Measurements from ENCODE around the gene CNN1. TPM values are rescaled to one million over a fixed set of nuclear protein-coding genes. Genes with fewer than 3 reads are reported as not detected.
A peak's percentile ranks its signal among the peaks of the same experiment; 100 is the strongest.

The CNN1 gene
- total RNA-seq, 1 donor from 2014 or later: 276 TPM

DNA sequence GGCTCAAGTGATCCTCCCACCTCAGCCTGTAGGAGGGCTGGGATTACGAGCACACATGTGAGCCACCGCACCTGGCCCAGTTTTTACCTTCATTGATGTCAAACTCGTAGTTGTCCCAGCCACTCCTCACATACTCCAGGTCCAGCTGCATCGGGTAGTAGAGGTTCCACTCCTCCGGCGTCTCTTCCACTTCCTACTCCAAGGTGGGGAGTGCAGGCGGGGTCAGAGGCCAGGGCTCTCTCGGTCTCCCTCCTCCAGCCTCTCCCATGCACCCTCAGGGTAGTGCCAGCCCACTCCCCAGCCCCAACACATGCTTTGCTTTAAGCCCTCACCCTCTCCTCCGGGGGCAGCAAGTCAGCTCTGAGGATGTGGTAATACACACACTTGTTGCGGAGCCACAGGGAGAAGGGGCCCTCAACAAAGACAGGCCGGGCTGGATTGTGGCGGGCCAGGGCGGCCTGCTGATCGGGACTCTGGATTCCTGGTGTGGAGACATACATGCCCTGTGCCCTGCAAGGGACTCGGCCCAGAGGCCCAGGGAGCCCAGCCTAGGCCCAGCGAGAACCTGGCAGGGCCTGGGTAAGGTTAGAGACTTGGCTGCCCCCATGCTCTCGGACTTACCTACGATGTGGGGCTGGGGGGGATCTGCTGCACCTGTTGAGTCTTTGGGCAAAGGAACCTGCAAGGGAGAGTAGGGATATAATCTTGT is 31.1 kb upstream of the CNN1 start:
- Histone ChIP-seq H3K9me3 (no peaks in the 10 kb centered on the region), H3K27ac (no peak overlapping the region), H3K4me1 (peaks cover 16% of the 10 kb centered on the region), H3K36me3 (peaks cover 0 to 15% of the 10 kb centered on the region in 2 donors), H3K4me3 (no peak overlapping the region), H3K27me3 (no peaks in the 10 kb centered on the region)
- no peak for TF ChIP-seq POLR2AphosphoS5 (IDR thresholded peaks at IDR 0.05; ENCODE audit: insufficient read depth in 1 of 2, low read depth in 1 of 2)
- TF ChIP-seq CTCF (IDR thresholded peaks at IDR 0.05): no peak
- TF ChIP-seq POLR2A (IDR thresholded peaks at IDR 0.05): no peak
- no peak for DNase-seq (ENCODE audit: extremely low spot score in 2 of 2)
- intact Hi-C loops (cut with DNase I): no loop called here

DNA sequence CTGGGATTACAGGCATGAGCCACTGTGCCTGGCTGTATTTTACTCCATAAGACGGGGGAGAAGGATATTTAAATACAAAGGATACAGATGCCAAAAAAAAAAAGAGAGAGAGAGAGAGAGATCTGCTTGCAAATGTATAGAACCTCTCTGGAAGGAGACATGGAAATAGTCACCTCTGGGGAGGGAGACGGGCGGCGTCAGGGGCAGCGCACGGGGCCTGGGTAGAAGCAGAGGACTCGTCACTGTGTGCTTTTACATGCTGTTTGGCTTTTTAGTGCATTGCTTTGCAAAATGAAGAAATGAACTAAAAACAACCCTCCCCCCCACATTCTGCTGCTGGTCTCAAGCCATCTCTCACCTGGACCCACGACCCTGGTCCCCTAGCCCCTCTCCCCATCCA is 28.2 kb upstream of the CNN1 start:
- no peak for TF ChIP-seq POLR2A (IDR thresholded peaks at IDR 0.05)
- no peak for DNase-seq (ENCODE audit: extremely low spot score in 2 of 2)
- Histone ChIP-seq H3K9me3 (no peaks in the 10 kb centered on the region), H3K4me1 (peaks cover 11% of the 10 kb centered on the region), H3K27ac (no peak overlapping the region), H3K4me3 (no peak overlapping the region), H3K36me3 (peaks cover 0 to 30% of the 10 kb centered on the region in 2 donors), H3K27me3 (no peaks in the 10 kb centered on the region)
- intact Hi-C loops (cut with DNase I): no loop called here

- TF ChIP-seq CTCF (IDR thresholded peaks at IDR 0.05): no peak
- TF ChIP-seq POLR2A (IDR thresholded peaks at IDR 0.05): no peak
- TF ChIP-seq POLR2AphosphoS5 (IDR thresholded peaks at IDR 0.05; ENCODE audit: insufficient read depth in 1 of 2, low read depth in 1 of 2): no peak
- Histone ChIP-seq H3K27ac (no peak overlapping the region), H3K4me1 (no peaks in the 10 kb centered on the region), H3K27me3 (no peaks in the 10 kb centered on the region), H3K4me3 (no peak overlapping the region), H3K36me3 (peaks cover 0 to 46% of the 10 kb centered on the region in 2 donors), H3K9me3 (no peaks in the 10 kb centered on the region)
- DNase-seq (ENCODE audit: extremely low spot score in 2 of 2): no peak
- intact Hi-C loops (cut with DNase I): no loop called here
Observed at GRCh38 chr19:11513946-11514345, 24.7 kb upstream of the CNN1 start.

DNA sequence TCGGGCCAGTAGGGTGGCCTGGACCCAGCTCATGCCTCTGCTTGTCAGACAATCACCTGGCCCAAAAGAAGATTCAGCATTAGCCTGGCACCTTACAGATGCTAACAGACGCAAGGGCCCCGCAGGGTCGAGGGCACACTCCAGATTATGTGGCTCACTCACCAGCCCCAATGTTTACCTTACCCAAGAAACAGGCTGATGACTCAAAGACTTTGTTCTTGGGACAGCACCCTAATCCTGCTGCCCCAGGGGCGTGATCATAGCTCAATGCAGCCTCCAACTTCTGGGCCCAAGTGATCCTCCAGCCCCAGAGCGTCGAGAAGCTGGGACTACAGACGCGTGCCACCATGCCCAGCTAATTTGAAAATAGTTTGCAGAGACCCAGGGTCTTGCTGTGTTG is 19.5 kb upstream of the CNN1 start:
- Histone ChIP-seq H3K9me3 (no peaks in the 10 kb centered on the region), H3K27ac (no peak overlapping the region), H3K4me1 (no peaks in the 10 kb centered on the region), H3K27me3 (no peaks in the 10 kb centered on the region), H3K4me3 (no peak overlapping the region), H3K36me3 (peaks cover 0 to 28% of the 10 kb centered on the region in 2 donors)
- no peak for DNase-seq (ENCODE audit: extremely low spot score in 2 of 2)
- TF ChIP-seq POLR2A (IDR thresholded peaks at IDR 0.05) (no peak), POLR2AphosphoS5 (IDR thresholded peaks at IDR 0.05; ENCODE audit: insufficient read depth in 1 of 2, low read depth in 1 of 2) (no peak), CTCF (IDR thresholded peaks at IDR 0.05) (no peak)
- intact Hi-C loops (cut with DNase I): no loop called here

DNA sequence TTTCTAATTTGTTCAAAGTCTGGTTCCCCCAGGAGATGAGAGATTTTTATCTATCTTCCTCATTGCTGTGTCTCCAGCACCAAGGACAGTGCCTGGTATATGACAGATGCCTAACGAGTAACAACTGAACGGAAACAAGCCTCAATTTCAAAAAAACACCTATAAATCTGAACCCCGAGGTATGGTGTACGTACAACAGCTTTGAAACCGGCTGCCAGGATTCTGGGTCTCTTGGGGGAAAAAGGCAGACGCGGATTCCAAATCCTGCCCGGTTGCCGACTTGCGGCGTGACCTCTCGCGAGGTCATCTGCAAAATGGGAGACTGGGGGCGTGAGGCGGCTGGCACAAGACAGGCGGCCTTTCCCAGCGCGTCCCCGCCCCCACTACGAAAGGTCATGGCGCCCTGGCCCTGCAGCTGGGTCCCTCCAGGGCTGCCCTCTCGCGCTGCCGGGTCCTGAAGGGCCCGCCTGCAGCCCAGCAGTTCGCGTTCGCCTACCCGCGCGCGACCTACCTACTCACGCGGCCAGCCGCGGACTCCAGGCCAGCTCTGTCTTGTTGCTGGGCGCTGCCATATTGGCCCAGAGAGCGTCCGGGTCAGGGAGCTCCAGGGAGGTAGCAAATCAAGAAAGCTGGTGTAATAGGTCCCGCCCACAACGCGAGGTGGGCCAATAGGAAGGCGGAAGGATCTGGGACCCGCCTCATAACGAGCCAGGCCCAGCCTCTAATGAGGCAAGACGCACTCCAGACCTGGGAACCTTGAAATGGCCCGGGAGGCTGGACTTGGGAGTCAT is 9.9 kb upstream of the CNN1 start, which contains the start of gene ECSIT:
Gene ECSIT (minus strand): TSS at position 584 of the 791 bp plus-strand sequence. CDS start 9,964 bp downstream, outside the sequence.
- peak within 1 kb of the TSS; percentile 83 for H3K27ac ChIP-seq
- DNase-seq (ENCODE audit: extremely low spot score in 2 of 2): peak in 1 of 2 donors; percentile 98
- peaks cover 23% of the 10 kb centered on the region for H3K4me1 ChIP-seq
- intact Hi-C loops (cut with DNase I): no loop called here
- TF ChIP-seq POLR2AphosphoS5 (IDR thresholded peaks at IDR 0.05; ENCODE audit: insufficient read depth in 1 of 2, low read depth in 1 of 2) (peak; percentile 88 to 94), CTCF (IDR thresholded peaks at IDR 0.05) (no peak)
- peak within 1 kb of the TSS; percentile 88 to 90 for H3K4me3 ChIP-seq
- H3K36me3 ChIP-seq: peaks cover 0 to 6% of the 10 kb centered on the region in 2 donors
- no peaks in the 10 kb centered on the region for H3K9me3 ChIP-seq
- H3K27me3 ChIP-seq: no peaks in the 10 kb centered on the region

Data from vagina (tissue), 2 donors.